RWPE2 (cell line): ENCODE measurements around the gene CARD11.

Source experiments
- ATAC-seq: fragments of 200-7000 bp; cut with Tn5 transposase; 3 replicates; pipeline ENCODE4 v1.9.1; 2021; ENCODE audit warnings: low read depth
- DNase-seq: peaks from one replicate; pipeline ENCODE4 v3.0.0-alpha.2; 2020; ENCODE audit warnings: low spot score
- H3K27ac ChIP-seq: fragments of 450-650 bp; 2 replicates; pipeline ENCODE4 v1.5.1; 2017; ENCODE audit warnings: mild to moderate bottlenecking; ENCODE audit not compliant: poor library complexity, severe bottlenecking
- H3K27me3 ChIP-seq: fragments of 250-450 bp; sonication (Bioruptor Pico); 2 replicates; pipeline ENCODE4 v1.5.1; 2021; ENCODE audit warnings: mild to moderate bottlenecking, moderate library complexity; ENCODE audit not compliant: insufficient read depth, poor library complexity, severe bottlenecking
- H3K36me3 ChIP-seq: fragments of 250-450 bp; sonication (Bioruptor Pico); 2 replicates; pipeline ENCODE4 v1.5.1; 2020; ENCODE audit warnings: low read depth, mild to moderate bottlenecking, moderate library complexity
- H3K4me1 ChIP-seq: fragments of 250-450 bp; sonication (Bioruptor Pico); 2 replicates; pipeline ENCODE4 v1.5.1; 2021; ENCODE audit warnings: mild to moderate bottlenecking, moderate library complexity; ENCODE audit not compliant: insufficient read depth, poor library complexity, severe bottlenecking
- H3K4me3 ChIP-seq: fragments of 250-450 bp; sonication (Bioruptor Pico); 2 replicates; pipeline ENCODE4 v1.5.1; 2021; ENCODE audit warnings: mild to moderate bottlenecking, moderate library complexity; ENCODE audit not compliant: severe bottlenecking
- H3K9me3 ChIP-seq: fragments of 250-450 bp; sonication (Bioruptor Pico); 2 replicates; pipeline ENCODE4 v1.5.1; 2021; ENCODE audit warnings: mild to moderate bottlenecking, moderate library complexity; ENCODE audit not compliant: severe bottlenecking
- TF ChIP-seq, protein P1 (sequence below): fragments of 450-650 bp; IDR thresholded peaks from one replicate; pipeline ENCODE4 v1.5.1; 2017; ENCODE audit warnings: mild to moderate bottlenecking, moderate library complexity; ENCODE audit not compliant: poor library complexity, severe bottlenecking

Gene CARD11

GRCh38 chr7:2947058-2947780 is 96.4 kb downstream of the CARD11 start:
- ATAC-seq, result no peak
- peak; percentile 8 for DNase-seq
- H3K4me3 ChIP-seq, result no peak overlapping the region
- H3K4me1 ChIP-seq, result no peaks in the 10 kb centered on the region
- H3K27me3 ChIP-seq, result no peaks in the 10 kb centered on the region
- H3K27ac ChIP-seq, result no peak overlapping the region
- no peaks in the 10 kb centered on the region for H3K36me3 ChIP-seq
- H3K9me3 ChIP-seq, result no peaks in the 10 kb centered on the region
- TF ChIP-seq, protein P1, sequence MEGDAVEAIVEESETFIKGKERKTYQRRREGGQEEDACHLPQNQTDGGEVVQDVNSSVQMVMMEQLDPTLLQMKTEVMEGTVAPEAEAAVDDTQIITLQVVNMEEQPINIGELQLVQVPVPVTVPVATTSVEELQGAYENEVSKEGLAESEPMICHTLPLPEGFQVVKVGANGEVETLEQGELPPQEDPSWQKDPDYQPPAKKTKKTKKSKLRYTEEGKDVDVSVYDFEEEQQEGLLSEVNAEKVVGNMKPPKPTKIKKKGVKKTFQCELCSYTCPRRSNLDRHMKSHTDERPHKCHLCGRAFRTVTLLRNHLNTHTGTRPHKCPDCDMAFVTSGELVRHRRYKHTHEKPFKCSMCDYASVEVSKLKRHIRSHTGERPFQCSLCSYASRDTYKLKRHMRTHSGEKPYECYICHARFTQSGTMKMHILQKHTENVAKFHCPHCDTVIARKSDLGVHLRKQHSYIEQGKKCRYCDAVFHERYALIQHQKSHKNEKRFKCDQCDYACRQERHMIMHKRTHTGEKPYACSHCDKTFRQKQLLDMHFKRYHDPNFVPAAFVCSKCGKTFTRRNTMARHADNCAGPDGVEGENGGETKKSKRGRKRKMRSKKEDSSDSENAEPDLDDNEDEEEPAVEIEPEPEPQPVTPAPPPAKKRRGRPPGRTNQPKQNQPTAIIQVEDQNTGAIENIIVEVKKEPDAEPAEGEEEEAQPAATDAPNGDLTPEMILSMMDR, result no peak

GRCh38 chr7:2945171-2945570 is 98.5 kb downstream of the CARD11 start:
- Histone ChIP-seq H3K4me1 (no peaks in the 10 kb centered on the region), H3K36me3 (no peaks in the 10 kb centered on the region), H3K27me3 (no peaks in the 10 kb centered on the region), H3K9me3 (no peaks in the 10 kb centered on the region), H3K4me3 (no peak overlapping the region), H3K27ac (no peak overlapping the region)
- ATAC-seq, result no peak
- TF ChIP-seq, protein P1, result no peak
- DNase-seq, result no peak

DNA sequence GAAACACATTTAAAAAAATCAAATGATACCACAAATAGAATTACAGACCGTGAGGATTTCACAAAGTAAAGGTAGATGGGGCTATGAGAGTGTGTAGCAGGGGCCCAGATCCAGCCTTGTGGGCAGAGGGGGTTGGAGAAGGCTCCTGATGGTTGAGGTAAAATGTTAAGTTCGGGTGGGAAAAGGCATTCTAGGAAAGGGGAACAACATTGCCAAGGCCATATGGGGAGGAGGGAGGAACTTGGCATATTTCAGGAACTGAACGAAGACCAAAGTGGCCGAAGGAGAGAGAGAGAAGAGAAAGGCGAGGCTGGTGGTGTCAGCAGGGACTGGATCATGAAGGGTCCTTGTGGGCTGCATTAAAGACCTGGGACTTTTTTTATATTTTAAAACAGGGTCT is 98.9 kb downstream of the CARD11 start:
- ATAC-seq (no peak), DNase-seq (peak; percentile 1)
- TF ChIP-seq, protein P1, result no peak
- Histone ChIP-seq H3K4me3 (no peak overlapping the region), H3K9me3 (no peaks in the 10 kb centered on the region), H3K27ac (no peak overlapping the region), H3K4me1 (no peaks in the 10 kb centered on the region), H3K36me3 (no peaks in the 10 kb centered on the region), H3K27me3 (no peaks in the 10 kb centered on the region)

DNA sequence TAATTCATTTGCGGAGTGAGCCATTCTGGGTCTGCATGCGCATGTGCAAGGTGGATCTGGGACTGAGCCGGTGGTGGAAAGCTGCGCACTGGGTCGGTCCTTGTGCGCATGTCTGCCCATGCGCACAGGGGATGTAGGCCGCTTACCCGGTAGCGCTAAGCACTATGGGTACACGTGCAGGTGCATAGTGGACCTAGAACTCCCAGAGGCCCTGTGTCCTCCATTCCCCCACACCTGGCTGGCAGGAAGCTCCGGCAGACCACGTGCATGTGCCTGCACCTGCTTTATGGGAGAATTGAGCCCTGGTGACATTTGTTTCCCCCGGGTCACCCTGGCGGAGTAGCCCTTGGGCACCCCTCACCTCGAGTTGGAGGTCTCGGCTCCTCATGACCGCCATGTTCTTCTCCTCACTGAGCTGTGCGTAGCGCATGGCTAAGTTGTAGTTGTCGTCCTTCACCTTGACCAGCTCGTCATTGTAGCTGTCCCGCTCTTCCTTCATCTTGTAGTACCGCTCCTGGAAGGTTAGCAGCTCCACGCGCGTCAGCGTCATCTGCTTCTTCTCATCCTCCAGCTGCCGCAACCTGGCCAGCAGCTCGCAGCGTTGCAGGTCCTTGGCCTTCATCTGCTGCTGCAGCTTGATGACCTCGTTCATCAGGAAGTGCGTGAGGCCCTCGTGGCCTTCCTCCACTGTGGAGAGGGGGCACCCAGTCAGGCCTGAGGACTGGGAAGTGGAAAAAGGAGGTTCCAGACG is 99.6 kb downstream of the CARD11 start:
- DNase-seq, result peak; percentile 45
- no peaks in the 10 kb centered on the region for H3K36me3 ChIP-seq

More for the DNA sequence above, 99.6 kb downstream of the CARD11 start:
- no peak overlapping the region for H3K27ac ChIP-seq
- no peaks in the 10 kb centered on the region for H3K9me3 ChIP-seq
- ATAC-seq, result no peak
- H3K4me1 ChIP-seq, result no peaks in the 10 kb centered on the region
- H3K4me3 ChIP-seq, result no peak overlapping the region
- TF ChIP-seq, protein P1, result no peak
- no peaks in the 10 kb centered on the region for H3K27me3 ChIP-seq
